Immature natural killer cell (primary cell): ENCODE results near the gene MYOZ3. TPM values are rescaled to one million over a fixed set of nuclear protein-coding genes. Genes with fewer than 3 reads are reported as not detected.
A peak's percentile ranks its signal among the peaks of the same experiment; 100 is the strongest.

Experiments
- DNase-seq, 3 donors: peaks; one replicate each; pipeline ENCODE4 v3.0.0; 2022; ENCODE audit warnings: mixed read lengths in 1 of 3
- H3K27ac Mint-ChIP-seq, 6 donors: one replicate each; pipeline ENCODE4 v1.8.0; 2020; ENCODE audit warnings: mixed read lengths in 6 of 6, mild to moderate bottlenecking in 5 of 6, inconsistent platforms in 4 of 6, moderate library complexity in 3 of 6
- H3K27me3 Mint-ChIP-seq, 3 donors: one replicate each; pipeline ENCODE4 v1.8.0; 2020 to 2021; ENCODE audit warnings: low read depth in 3 of 3, mild to moderate bottlenecking in 3 of 3, mixed read lengths in 3 of 3, moderate library complexity in 3 of 3, inconsistent platforms in 1 of 3
- H3K36me3 Mint-ChIP-seq, 3 donors: one replicate each; pipeline ENCODE4 v1.8.0; 2020; ENCODE audit warnings: mixed read lengths in 3 of 3, inconsistent platforms in 2 of 3, mild to moderate bottlenecking in 2 of 3
- H3K4me1 Mint-ChIP-seq, 2 donors: one replicate each; pipeline ENCODE4 v1.8.0; 2020; ENCODE audit warnings: inconsistent platforms in 2 of 2, mild to moderate bottlenecking in 2 of 2, mixed read lengths in 2 of 2, moderate library complexity in 1 of 2
- H3K4me3 Mint-ChIP-seq, 5 donors: one replicate each; pipeline ENCODE4 v1.8.0; 2020; ENCODE audit warnings: mild to moderate bottlenecking in 5 of 5, mixed read lengths in 5 of 5, inconsistent platforms in 3 of 5, moderate library complexity in 3 of 5
- H3K9me3 Mint-ChIP-seq, 6 donors: one replicate each; pipeline ENCODE4 v1.8.0; 2020; ENCODE audit warnings: mild to moderate bottlenecking in 6 of 6, mixed read lengths in 6 of 6, inconsistent platforms in 4 of 6, moderate library complexity in 3 of 6
- polyA plus RNA-seq, 3 donors: library from polyadenylated mRNA; unstranded; fragments of 300-500 nt; fragmentation: Illumina TruSeq; gene quantifications; one replicate each; pipeline ENCODE4 v1.2.3, GENCODE V29; 2021

The MYOZ3 gene
- polyA plus RNA-seq, 3 donors from 2014 or later: not detected

DNA sequence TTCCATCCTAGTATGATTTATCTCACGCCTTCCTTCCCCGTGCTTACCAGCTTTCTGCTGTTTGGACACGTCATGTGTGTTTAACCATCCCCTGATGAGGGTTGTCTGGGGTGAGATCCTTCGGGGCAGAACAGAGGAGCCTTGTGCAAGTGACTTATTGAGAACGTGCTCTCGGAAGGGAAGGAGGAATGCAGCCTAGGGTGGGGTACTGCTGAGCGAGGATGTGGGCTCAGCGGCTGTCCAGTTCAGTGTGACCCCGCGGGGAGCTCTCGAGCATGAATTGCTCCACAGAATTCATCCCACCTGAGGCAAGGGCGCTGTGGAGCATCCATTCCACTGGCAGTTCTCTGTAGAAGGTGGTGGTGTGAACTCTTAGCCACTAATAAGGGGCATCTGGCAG, 4.0 kb downstream of the MYOZ3 start:
- DNase-seq: no peak
- H3K4me3 Mint-ChIP-seq: no peak overlapping the region
- H3K9me3 Mint-ChIP-seq: no peaks in the 10 kb centered on the region
- no peaks in the 10 kb centered on the region for H3K4me1 Mint-ChIP-seq
- peaks cover 0 to 4% (median 3%) of the 10 kb centered on the region in 3 donors for H3K27me3 Mint-ChIP-seq
- H3K27ac Mint-ChIP-seq: no peak overlapping the region
- no peaks in the 10 kb centered on the region for H3K36me3 Mint-ChIP-seq

DNA sequence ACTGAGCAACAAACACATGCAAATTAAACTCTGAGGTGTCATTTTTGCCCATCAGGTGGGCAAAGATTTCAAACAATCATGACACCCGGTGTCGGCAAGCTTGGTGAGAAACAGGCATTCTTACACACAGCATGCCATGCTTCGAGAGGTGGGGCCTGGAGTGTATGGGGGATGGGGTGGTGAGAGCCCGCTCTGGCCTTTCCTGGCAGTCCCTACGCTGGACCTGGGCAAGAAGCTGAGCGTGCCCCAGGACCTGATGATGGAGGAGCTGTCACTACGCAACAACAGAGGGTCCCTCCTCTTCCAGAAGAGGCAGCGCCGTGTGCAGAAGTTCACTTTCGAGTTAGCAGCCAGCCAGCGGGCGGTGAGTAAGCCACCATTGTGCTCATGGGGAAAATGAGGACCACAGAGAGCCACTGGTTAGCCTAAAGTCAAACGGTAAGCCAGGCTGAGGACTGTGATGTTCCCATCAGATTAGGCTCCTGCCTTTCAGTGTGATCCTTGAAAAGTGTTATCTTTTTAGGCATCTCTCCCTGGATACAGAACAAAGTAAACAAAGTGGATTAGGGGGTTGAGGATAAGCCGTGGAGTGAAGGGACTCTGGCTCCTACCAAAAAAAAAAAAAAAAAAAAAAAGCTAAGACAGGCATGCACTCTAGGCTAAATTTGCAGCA, 9.4 kb downstream of the MYOZ3 start:
- peaks cover 0 to 12% (median 3%) of the 10 kb centered on the region in 3 donors for H3K27me3 Mint-ChIP-seq
- peaks cover 6 to 16% of the 10 kb centered on the region in 2 donors for H3K4me1 Mint-ChIP-seq
- no peak for DNase-seq
- H3K9me3 Mint-ChIP-seq: no peaks in the 10 kb centered on the region
- peak overlapping the region; percentile 37 to 69 (median 63) for H3K4me3 Mint-ChIP-seq
- H3K27ac Mint-ChIP-seq: no peak overlapping the region
- no peaks in the 10 kb centered on the region for H3K36me3 Mint-ChIP-seq

DNA sequence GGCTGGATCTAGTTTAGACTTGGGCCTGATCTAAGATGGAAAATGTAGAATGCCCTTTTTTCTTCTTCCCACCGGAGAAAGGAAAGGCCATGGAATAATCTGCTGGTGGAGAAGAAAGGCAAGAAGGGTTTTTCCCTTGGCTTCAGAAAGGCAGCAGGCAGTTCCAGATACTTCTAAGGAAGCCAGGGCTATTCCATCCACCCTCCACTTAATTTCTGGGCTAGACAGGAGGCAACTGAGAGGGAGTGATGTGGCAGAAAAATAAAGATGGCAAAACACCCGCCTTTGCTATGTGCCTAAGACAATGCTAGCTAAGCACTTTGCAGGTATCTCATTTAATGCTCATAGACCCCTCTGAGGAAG, 9.9 kb downstream of the MYOZ3 start:
- H3K4me3 Mint-ChIP-seq: peak overlapping the region; percentile 37 to 69 (median 63)
- no peak overlapping the region for H3K27ac Mint-ChIP-seq
- H3K36me3 Mint-ChIP-seq: no peaks in the 10 kb centered on the region
- no peaks in the 10 kb centered on the region for H3K9me3 Mint-ChIP-seq
- H3K27me3 Mint-ChIP-seq: peaks cover 0 to 12% (median 3%) of the 10 kb centered on the region in 3 donors
- H3K4me1 Mint-ChIP-seq: peaks cover 6 to 16% of the 10 kb centered on the region in 2 donors
- DNase-seq: no peak

DNA sequence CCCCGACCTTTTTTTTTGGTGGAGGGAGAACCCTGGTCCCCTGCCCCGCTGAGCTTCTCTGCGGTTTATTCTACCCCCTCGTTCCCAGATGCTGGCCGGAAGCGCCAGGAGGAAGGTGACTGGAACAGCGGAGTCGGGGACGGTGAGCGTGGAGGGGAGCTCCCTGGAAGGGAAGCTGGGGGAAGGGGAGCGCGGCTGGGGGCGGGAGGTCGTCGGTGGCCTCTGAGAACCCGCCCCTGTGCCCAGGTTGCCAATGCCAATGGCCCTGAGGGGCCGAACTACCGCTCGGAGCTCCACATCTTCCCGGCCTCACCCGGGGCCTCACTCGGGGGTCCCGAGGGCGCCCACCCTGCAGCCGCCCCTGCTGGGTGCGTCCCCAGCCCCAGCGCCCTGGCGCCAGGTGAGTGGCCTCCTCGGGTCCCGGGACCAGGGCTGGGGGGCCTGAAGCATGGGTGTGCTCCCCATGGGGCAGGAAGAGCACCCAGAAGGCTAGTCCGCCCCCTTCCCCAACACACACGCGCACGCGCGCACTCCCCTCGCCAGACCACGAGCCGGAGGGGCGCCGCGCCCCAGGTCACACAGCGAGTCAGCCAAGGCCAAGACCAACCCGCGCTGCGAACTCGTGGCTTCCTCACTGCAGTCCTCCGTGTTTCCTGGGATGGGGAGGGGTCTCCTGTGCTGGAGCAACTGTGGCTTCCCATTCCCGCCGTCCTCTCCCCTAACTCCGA, 10.6 kb downstream of the MYOZ3 start:
- peaks cover 6 to 16% of the 10 kb centered on the region in 2 donors for H3K4me1 Mint-ChIP-seq
- peak in 2 of 3 donors; percentile 16 to 19 for DNase-seq
- H3K27me3 Mint-ChIP-seq: peaks cover 0 to 12% (median 3%) of the 10 kb centered on the region in 3 donors
- no peak overlapping the region for H3K27ac Mint-ChIP-seq
- no peaks in the 10 kb centered on the region for H3K36me3 Mint-ChIP-seq
- no peaks in the 10 kb centered on the region for H3K9me3 Mint-ChIP-seq
- H3K4me3 Mint-ChIP-seq: peak overlapping the region; percentile 76 to 88 (median 83)

DNA sequence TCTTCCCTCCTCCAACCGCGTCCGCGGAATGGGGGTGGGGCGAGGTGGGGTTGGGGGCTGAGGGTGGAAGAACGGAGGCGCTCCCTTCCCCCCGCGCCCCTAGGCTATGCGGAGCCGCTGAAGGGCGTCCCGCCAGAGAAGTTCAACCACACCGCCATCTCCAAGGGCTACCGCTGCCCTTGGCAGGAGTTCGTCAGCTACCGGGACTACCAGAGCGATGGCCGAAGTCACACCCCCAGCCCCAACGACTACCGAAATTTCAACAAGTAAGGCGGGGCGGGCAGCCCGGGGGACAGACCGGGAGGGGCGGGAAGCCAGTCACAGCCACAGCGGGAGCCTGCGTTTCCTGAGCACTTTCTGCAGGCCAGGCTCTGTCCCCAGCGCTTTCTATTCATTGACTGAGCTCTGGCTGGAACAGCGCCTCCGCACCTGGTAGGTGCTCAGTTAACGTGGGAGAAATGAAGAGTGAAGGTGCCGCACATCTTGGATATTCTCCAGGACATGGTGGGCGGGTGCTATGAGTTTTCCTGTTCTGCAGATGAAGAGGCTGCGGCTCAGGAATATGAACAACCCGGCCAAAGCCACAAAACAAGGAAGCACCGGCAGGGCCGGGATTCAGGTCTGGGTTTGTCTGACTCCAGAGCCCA, 11.3 kb downstream of the MYOZ3 start:
- Mint-ChIP-seq H3K27ac (no peak overlapping the region), H3K9me3 (no peaks in the 10 kb centered on the region), H3K27me3 (peaks cover 0 to 12% (median 3%) of the 10 kb centered on the region in 3 donors), H3K4me1 (peaks cover 6 to 16% of the 10 kb centered on the region in 2 donors), H3K36me3 (no peaks in the 10 kb centered on the region), H3K4me3 (peak overlapping the region; percentile 76 to 88 (median 83))
- peak in 1 of 3 donors; percentile 9 for DNase-seq

DNA sequence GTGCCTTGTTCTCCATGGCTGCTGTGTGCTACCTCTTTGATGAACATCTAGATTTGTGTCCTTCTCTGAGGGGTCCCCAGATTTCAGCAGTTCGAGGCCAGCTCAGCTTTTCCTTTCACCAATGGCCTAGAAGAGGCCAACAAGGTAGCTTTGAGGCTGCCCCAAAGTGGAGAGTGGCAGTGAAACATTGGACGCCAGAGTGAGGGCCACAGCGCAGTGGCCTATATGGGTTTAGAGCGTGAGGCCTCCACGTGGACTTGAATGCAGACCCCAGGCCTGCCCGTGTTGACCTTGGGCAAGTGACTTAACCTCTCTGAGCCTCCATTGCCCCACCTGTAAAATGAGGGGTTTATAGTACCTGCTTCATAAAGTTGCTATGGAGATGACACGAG, 11.8 kb downstream of the MYOZ3 start:
- Mint-ChIP-seq H3K9me3 (no peaks in the 10 kb centered on the region), H3K4me3 (peak overlapping the region in 3 of 5 donors; percentile 76 to 88 (median 85))

DNA sequence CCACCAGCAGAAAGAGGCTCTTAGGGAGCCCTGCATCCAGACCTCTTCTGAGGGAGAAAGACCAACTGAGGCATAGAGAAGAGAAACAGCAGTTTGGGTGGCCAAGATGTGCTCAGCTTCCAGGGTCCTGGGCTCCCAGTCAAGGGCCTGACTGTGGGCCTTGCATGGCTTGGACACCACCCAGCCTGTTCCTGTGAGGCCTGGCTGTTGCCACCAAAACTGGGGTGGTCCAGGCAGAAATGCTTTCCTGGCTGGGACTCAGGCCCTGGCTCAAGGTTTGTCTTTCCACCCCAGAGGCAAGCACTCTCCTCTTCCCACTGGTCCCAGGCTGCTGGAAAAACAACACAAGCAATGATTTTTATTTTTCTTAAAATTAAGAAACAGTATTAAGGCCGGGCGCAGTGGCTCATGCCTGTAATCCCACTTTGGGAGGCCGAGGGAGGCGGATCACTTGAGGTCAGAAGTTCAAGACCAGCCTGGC, 13.3 kb downstream of the MYOZ3 start:
- no peak overlapping the region for H3K27ac Mint-ChIP-seq
- H3K36me3 Mint-ChIP-seq: peaks cover 0 to 8% (median 0%) of the 10 kb centered on the region in 3 donors
- peaks cover 6 to 16% of the 10 kb centered on the region in 2 donors for H3K4me1 Mint-ChIP-seq
- no peak for DNase-seq
- no peak overlapping the region for H3K4me3 Mint-ChIP-seq
- no peaks in the 10 kb centered on the region for H3K9me3 Mint-ChIP-seq
- H3K27me3 Mint-ChIP-seq: peaks cover 0 to 12% (median 3%) of the 10 kb centered on the region in 3 donors

More for the DNA sequence above, 11.8 kb downstream of the MYOZ3 start:
- Mint-ChIP-seq H3K27ac (no peak overlapping the region), H3K36me3 (peaks cover 0 to under 1% (median 0%) of the 10 kb centered on the region in 3 donors), H3K27me3 (peaks cover 0 to 12% (median 3%) of the 10 kb centered on the region in 3 donors), H3K4me1 (peaks cover 6 to 16% of the 10 kb centered on the region in 2 donors)
- DNase-seq: no peak

DNA sequence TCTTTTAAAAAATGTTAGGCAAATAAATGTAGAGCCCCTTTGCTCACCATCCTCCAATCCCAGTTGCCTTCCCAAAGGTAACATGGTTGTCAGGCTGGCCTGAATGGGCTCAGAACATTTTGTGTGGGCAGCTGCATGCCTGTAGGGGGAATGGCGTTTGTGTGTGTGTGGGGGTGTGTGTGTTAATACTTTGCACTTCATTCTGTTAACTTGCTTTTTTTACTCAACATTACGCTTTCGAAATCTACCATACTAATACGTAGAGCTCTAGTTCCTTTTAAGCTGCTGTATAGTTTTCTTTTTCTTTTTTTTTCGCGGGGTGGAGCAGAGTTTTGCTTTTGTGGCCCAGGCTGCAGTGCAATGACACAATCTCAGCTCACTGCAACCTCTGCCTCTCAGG, 14.0 kb downstream of the MYOZ3 start:
- Mint-ChIP-seq H3K27me3 (peaks cover 0 to 12% (median 3%) of the 10 kb centered on the region in 3 donors), H3K9me3 (no peaks in the 10 kb centered on the region), H3K27ac (no peak overlapping the region), H3K36me3 (peaks cover 2 to 8% (median 2%) of the 10 kb centered on the region in 3 donors), H3K4me3 (no peak overlapping the region), H3K4me1 (peaks cover 6 to 16% of the 10 kb centered on the region in 2 donors)
- DNase-seq: no peak

DNA sequence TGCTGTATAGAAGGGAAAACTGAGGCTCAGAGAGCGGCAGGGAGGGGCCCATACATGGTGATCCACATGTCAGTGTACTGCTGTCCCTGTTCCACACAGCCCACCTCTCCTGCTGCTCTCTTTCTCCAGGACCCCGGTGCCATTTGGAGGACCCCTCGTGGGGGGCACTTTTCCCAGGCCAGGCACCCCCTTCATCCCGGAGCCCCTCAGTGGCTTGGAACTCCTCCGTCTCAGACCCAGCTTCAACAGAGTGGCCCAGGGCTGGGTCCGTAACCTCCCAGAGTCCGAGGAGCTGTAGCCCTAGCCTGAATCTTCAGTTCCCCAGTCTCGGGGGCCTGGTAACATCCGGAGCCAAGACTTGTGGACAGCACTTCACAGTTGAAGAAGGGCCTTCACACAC, 15.5 kb downstream of the MYOZ3 start:
- H3K4me3 Mint-ChIP-seq: no peak overlapping the region
- peaks cover 0 to 4% (median 2%) of the 10 kb centered on the region in 3 donors for H3K27me3 Mint-ChIP-seq
- no peak for DNase-seq
- H3K27ac Mint-ChIP-seq: no peak overlapping the region
- peaks cover 4 to 8% of the 10 kb centered on the region in 2 donors for H3K4me1 Mint-ChIP-seq
- no peaks in the 10 kb centered on the region for H3K9me3 Mint-ChIP-seq
- peaks cover 10 to 15% (median 10%) of the 10 kb centered on the region in 3 donors for H3K36me3 Mint-ChIP-seq

DNA sequence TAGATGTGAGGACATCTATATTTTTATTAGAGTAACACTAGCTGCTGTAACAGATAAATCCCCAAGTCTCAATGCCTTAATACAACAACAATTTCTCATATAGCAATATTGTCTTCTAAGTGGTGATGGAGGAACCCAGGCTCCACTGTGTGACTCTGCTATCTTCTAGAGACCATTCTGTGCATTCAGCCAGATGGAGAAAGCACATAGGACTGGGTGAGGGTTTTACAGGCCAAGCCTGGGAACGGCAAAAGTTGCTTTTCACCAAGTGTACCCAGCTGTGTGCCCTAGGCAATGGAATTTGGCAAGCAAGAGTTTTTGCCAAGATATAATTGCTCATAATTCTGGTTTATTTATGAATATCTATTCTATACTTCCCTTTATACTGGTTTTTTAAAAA, 28.1 kb downstream of the MYOZ3 start:
- Mint-ChIP-seq H3K4me3 (no peak overlapping the region), H3K27me3 (no peaks in the 10 kb centered on the region), H3K27ac (peak overlapping the region in 2 of 6 donors; percentile 5 to 53), H3K9me3 (no peaks in the 10 kb centered on the region), H3K36me3 (peaks cover 37 to 49% (median 38%) of the 10 kb centered on the region in 3 donors), H3K4me1 (no peaks in the 10 kb centered on the region)
- DNase-seq: no peak

DNA sequence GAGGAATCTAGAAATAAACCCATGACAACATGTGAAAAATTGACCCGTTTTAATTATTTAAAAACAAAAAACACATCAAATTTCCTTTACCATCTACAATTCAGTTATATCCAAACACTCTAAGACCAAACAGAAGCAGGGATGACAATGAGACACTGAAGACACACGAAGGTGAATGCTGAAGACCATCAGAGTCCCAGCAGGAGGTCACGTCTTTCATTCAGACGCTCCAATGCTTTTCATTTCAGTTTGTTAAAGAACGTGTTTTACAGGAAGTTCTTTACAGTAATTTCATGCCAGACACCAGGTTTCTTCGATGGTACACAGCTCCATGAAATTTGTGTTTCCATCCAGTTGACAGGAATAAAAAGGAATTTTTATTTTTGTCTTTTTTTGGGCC, 29.7 kb downstream of the MYOZ3 start:
- Mint-ChIP-seq H3K27ac (peak overlapping the region in 1 of 6 donors; percentile 45), H3K27me3 (no peaks in the 10 kb centered on the region), H3K4me1 (no peaks in the 10 kb centered on the region), H3K4me3 (no peak overlapping the region), H3K36me3 (peaks cover 47 to 64% (median 51%) of the 10 kb centered on the region in 3 donors), H3K9me3 (no peaks in the 10 kb centered on the region)
- DNase-seq: no peak

DNA sequence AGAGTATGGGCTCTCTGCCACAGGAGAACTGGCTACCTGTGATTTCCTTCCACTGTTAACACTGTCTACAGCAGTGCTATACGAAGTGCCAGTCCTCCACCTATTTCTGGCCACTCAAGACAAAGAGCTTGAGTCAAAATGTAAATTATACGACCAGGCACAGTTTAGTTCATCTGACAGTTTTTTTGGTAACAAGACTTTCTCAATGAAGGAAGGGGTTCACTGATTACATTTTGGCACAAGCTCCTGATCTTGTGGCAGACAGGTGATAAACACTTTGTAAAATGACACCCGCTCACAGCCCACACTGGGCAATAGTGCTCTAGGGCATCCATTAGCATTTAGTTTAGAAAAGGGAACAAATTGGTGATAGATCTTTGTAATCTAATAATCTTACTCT, 31.2 kb downstream of the MYOZ3 start:
- H3K9me3 Mint-ChIP-seq: no peaks in the 10 kb centered on the region
- H3K4me3 Mint-ChIP-seq: no peak overlapping the region
- H3K36me3 Mint-ChIP-seq: peaks cover 46 to 67% (median 52%) of the 10 kb centered on the region in 3 donors
- H3K4me1 Mint-ChIP-seq: no peaks in the 10 kb centered on the region
- DNase-seq: no peak
- H3K27me3 Mint-ChIP-seq: no peaks in the 10 kb centered on the region
- peak overlapping the region in 1 of 6 donors; percentile 31 for H3K27ac Mint-ChIP-seq

DNA sequence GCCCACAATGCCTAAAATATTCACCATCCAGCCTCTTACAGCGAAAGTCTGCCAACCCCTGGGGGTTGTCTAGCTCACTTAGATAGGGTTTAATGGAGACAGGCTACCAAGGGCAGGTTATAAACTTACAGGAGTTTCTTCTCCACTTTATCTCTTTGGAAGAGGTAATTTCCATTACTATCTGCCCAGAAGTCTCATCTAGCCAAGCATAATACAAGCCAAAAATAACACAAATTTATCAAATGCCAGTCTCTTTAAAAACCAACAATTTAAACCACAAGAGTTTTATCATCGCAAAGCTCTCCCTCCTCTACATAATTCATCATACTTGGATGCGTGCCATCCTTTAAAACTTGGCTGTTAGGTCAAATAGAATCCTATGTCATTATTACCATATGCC, 33.6 kb downstream of the MYOZ3 start:
- Mint-ChIP-seq H3K27ac (peak overlapping the region in 1 of 6 donors; percentile 43), H3K4me1 (peaks cover 0 to 2% of the 10 kb centered on the region in 2 donors), H3K36me3 (peaks cover 39 to 63% (median 51%) of the 10 kb centered on the region in 3 donors)

DNA sequence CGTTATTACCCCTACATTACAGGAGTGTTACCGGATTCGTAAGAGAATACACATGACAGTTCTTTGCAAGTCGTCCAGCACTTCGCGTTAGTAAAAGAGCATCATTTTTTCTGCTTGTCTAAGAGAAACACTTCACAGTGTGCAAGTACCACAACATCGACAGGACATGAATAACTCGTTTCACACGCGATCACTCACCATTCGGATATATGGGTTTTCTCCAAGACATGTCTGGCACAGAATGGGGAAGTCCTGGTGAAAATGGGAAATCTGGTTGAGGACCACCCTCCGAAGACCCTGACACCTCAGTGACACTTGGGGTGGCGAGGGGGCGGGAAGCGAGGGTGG, 39.2 kb downstream of the MYOZ3 start:
- Mint-ChIP-seq H3K27ac (no peak overlapping the region), H3K36me3 (peaks cover 7 to 18% (median 15%) of the 10 kb centered on the region in 3 donors), H3K9me3 (no peaks in the 10 kb centered on the region), H3K4me1 (peaks cover 0 to 4% of the 10 kb centered on the region in 2 donors), H3K27me3 (peaks cover 0 to 2% (median 0%) of the 10 kb centered on the region in 3 donors), H3K4me3 (no peak overlapping the region)
- no peak for DNase-seq

More for the DNA sequence above, 33.6 kb downstream of the MYOZ3 start:
- Mint-ChIP-seq H3K27me3 (no peaks in the 10 kb centered on the region), H3K4me3 (no peak overlapping the region), H3K9me3 (no peaks in the 10 kb centered on the region)
- no peak for DNase-seq
